Measurements from ENCODE around the gene SNU13.

GRCh38 chr22:41657709-41658108 lies 31.0 kb downstream of the SNU13 start:
- TF ChIP-seq CTCF (IDR thresholded peaks at IDR 0.05) (no peak), EP300 (IDR thresholded peaks at IDR 0.05) (no peak), POLR2AphosphoS5 (IDR thresholded peaks at IDR 0.05) (no peak)

All from sigmoid colon (tissue), 4 donors.